D721Med (cell line): ENCODE results near the gene SOX2.

Source experiments
- DNase-seq: peaks from one replicate; pipeline ENCODE4 v3.0.0; 2011; ENCODE audit warnings: low spot score; ENCODE audit not compliant: insufficient read length
- FAIRE-seq: peaks from 2 replicates; lab custom pipeline; 2011; peaks lifted over from hg19 to GRCh38; lab: Jason Lieb, UNC
- TF ChIP-seq, protein P1 (sequence below): IDR thresholded peaks from 2 replicates; pipeline ENCODE4 v1.5.1; 2012; ENCODE audit warnings: mild to moderate bottlenecking, control low read depth; ENCODE audit not compliant: insufficient read depth; ENCODE audit errors: missing control alignments

SOX2 gene

DNA sequence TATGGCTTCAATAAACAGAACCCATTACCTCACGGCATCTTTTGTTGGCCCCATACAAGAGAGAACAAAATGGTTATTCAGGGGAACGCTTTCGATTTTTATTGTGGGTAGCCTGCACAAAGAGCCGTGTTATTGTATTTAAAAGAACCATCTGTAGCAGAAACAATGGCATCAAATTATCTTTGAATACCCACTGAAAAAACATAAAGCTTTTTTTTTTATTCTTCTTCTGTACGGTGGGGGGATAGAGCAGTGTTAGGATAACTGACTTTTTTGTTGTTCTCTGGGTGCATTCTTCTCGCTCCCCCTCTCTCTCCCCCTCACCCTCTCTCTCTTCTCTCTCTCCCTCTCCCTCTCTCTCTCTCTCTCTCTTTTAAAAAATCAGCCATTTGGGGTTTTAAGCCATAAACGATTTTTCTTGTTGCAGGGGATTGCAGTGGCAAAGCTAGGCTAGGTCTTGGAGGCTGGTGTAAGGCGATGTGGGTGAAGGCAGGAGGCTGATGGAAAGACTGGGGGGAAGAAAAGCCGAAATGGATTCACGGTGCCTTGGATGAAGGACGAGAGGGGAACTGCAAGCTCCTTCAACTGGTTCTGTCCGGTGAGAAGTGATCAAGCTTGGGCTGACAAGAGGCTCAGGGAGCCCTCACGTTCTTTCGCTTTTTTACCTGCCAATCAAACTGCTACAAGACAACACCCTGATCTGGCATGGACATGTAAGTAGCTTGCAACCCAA lies 12.4 kb upstream of the SOX2 start:
- TF ChIP-seq, protein P1, sequence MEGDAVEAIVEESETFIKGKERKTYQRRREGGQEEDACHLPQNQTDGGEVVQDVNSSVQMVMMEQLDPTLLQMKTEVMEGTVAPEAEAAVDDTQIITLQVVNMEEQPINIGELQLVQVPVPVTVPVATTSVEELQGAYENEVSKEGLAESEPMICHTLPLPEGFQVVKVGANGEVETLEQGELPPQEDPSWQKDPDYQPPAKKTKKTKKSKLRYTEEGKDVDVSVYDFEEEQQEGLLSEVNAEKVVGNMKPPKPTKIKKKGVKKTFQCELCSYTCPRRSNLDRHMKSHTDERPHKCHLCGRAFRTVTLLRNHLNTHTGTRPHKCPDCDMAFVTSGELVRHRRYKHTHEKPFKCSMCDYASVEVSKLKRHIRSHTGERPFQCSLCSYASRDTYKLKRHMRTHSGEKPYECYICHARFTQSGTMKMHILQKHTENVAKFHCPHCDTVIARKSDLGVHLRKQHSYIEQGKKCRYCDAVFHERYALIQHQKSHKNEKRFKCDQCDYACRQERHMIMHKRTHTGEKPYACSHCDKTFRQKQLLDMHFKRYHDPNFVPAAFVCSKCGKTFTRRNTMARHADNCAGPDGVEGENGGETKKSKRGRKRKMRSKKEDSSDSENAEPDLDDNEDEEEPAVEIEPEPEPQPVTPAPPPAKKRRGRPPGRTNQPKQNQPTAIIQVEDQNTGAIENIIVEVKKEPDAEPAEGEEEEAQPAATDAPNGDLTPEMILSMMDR, result no peak
- FAIRE-seq (no peak), DNase-seq (no peak)

- FAIRE-seq (no peak), DNase-seq (no peak)
- TF ChIP-seq, protein P1, result peak; percentile 73
These were observed 11.3 kb upstream of the SOX2 start for GRCh38 chr3:181700168-181701087.

DNA sequence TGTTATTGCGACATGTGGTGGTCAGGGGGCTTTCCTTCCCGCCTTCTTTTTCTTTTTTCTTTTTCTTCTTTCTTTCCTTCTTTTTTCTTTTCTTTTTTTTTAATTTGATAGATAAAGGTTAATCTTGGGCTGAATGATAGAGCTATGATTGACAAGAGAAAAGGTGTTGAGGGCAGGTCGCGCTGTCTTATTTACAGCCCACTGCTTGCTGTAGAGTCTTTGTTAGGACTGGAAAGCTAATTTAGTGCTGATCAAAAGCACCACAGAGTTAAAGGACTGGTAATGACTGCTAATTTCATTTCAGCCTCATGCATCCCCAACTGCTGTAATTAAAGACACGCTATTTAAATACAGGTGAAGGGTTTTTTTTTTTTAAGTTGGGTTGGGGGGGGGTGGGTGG lies 10.6 kb upstream of the SOX2 start:
- TF ChIP-seq, protein P1, result no peak
- DNase-seq (no peak), FAIRE-seq (no peak)

DNA sequence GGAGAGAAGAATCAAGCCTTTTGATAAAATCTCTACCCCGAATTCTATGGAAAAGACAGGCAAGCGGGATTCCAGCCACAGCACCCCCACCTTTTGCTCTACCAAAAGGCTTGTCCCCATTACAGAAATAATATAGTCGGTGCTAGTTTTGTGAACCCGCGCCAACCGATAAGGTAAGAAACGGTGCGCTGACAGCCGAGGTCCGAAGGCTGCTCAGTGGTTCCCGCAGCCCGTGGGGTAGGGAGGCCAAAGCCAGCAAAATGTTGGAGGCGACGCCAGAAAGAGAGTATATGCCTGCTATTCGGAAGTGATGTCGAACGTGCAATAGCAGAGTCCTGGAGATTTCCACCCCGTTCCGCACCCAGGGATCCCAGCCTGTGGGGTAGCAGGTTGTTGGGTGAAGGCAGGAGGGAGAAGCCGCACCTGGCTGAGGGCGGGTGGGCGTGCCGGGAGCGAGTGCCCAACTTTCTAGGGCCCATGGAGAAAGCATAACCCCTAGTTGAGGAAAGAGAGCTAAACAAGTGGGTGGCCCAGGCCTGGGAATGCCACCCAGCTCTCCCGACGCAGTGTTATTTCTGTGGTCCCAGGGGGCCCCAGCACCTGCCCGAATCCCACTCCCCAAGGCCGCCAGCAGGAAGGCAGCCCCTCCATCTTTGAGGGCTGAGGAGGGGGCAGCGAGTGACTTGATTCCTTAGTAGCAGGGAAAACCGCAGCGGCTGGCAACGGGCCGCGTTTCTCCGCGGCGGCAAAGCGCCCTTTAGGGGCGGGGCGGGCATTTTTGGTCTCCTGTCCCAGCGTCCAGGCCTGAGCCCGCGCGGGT lies 7.9 kb upstream of the SOX2 start:
- TF ChIP-seq, protein P1, result no peak
- DNase-seq, result no peak
- no peak for FAIRE-seq

GRCh38 chr3:181704421-181705085 lies 7.2 kb upstream of the SOX2 start:
- TF ChIP-seq, protein P1, result no peak
- no peak for DNase-seq
- FAIRE-seq, result no peak

DNA sequence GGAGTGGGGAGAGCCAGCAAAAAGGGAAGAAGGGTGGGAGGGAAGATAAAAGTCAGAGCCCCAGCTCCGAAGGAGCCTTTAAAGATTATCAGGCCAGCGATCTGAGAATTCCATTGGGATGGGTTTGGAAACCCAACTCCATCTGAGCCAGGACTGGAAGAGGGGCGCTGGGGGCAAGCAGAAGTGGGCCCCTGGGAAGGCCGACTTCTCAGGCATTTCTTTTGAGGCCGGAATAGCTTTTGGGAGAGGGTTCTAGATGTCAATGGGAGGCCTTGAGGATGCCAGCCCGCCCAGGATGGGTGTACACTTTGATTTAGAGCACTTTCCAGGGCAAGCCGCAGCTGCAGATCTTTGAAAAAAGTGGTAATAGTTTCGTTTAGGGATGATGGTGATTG lies 6.6 kb upstream of the SOX2 start:
- TF ChIP-seq, protein P1, result no peak
- FAIRE-seq, result no peak
- DNase-seq, result no peak
